ENCODE results near the gene NF2. TPM values are rescaled to one million over a fixed set of nuclear protein-coding genes. Genes with fewer than 3 reads are reported as not detected.
"Not testable (repeated sequence)": the region's sequence is repeated elsewhere in the genome, so short reads cannot be mapped to it uniquely, and the experiment has no call there.

NF2 gene
- polyA plus RNA-seq, 2 of the 4 experiments (the other 2 are of a cell fraction): 14.4 to 23.7 TPM

GRCh38 chr22:29593923-29594322 is 9.5 kb upstream of the NF2 start:
- Histone ChIP-seq H3K27ac (no peak overlapping the region), H3K4me1 (no peaks in the 10 kb centered on the region), H3K4me2 (no peak overlapping the region), H3K9me3 (no peaks in the 10 kb centered on the region), H3K4me3 (no peak overlapping the region)
- ChIA-PET POLR2A (no interaction called here), CTCF (interaction anchor here (0.7 to 1.1 kb wide), 2 partner anchors 32 to 815 kb away, joined by 3 read pairs; no protein-coding TSS in a partner anchor)
- DNase-seq (ENCODE audit: low read depth in 1 of 2, low spot score in 1 of 2): no peak
- TF ChIP-seq PHF8 (IDR thresholded peaks at IDR 0.05; ENCODE audit: borderline replicate concordance, low read depth) (no peak), FOSB (CRISPR knock-in tag; IDR thresholded peaks at IDR 0.05) (no peak), ATOH8 (CRISPR knock-in tag; IDR thresholded peaks at IDR 0.05; ENCODE audit: low read depth) (no peak), JUN (IDR thresholded peaks at IDR 0.05) (no peak), REST (IDR thresholded peaks at IDR 0.05) (no peak), TFCP2L1 (CRISPR knock-in tag; IDR thresholded peaks at IDR 0.05) (no peak), FOSL2 (IDR thresholded peaks at IDR 0.05) (no peak), FOSL2 (CRISPR knock-in tag; IDR thresholded peaks at IDR 0.05) (no peak), CHD4 (IDR thresholded peaks at IDR 0.05; ENCODE audit: borderline replicate concordance) (no peak), HDAC2 (IDR thresholded peaks at IDR 0.05) (no peak), MAZ (IDR thresholded peaks at IDR 0.05; ENCODE audit: borderline replicate concordance, low read depth, low read length) (no peak), FOXS1 (CRISPR knock-in tag; IDR thresholded peaks at IDR 0.05) (no peak), PBX3 (IDR thresholded peaks at IDR 0.05) (no peak), EHMT2 (IDR thresholded peaks at IDR 0.05; ENCODE audit: low read depth) (no peak), KDM1A (IDR thresholded peaks at IDR 0.05; ENCODE audit: low read depth) (no peak), BCL3 (IDR thresholded peaks at IDR 0.05) (no peak), ZC3H11A (IDR thresholded peaks at IDR 0.05) (no peak), USF2 (IDR thresholded peaks at IDR 0.05) (no peak), NFE2L2 (conservative IDR thresholded peaks at IDR 0.05; ENCODE audit: low read length) (no peak), E2F6 (IDR thresholded peaks at IDR 0.05; ENCODE audit: borderline replicate concordance, low read depth) (no peak), NPAS2 (CRISPR knock-in tag; IDR thresholded peaks at IDR 0.05; ENCODE audit: borderline replicate concordance) (no peak)
- FAIRE-seq: no peak
- WGBS (ENCODE audit: missing lambda C conversion rate): 40% methylated on average over 4 of the region's 4 CpGs
- no peak for ATAC-seq

- POLR2A ChIA-PET; H3K27ac ChIP-seq; DNase-seq (ENCODE audit: low read depth in 1 of 2, low spot score in 1 of 2); H3K4me2 ChIP-seq; FAIRE-seq; H3K9me3 ChIP-seq; ATAC-seq; H3K4me1 ChIP-seq; H3K4me3 ChIP-seq: not testable (repeated sequence)
- 87% methylated on average over 5 of the region's 6 CpGs for WGBS (ENCODE audit: missing lambda C conversion rate)
- CTCF ChIA-PET: interaction anchor here (0.6 to 1.4 kb wide), 4 partner anchors 16 to 834 kb away, joined by 3 to 4 read pairs (median 3); no protein-coding TSS in a partner anchor
These were observed 9.0 kb upstream of the NF2 start for GRCh38 chr22:29594447-29594846.

Measured in A549 (cell line).